Measurements from ENCODE around the gene SPATA19.

SPATA19 gene

DNA sequence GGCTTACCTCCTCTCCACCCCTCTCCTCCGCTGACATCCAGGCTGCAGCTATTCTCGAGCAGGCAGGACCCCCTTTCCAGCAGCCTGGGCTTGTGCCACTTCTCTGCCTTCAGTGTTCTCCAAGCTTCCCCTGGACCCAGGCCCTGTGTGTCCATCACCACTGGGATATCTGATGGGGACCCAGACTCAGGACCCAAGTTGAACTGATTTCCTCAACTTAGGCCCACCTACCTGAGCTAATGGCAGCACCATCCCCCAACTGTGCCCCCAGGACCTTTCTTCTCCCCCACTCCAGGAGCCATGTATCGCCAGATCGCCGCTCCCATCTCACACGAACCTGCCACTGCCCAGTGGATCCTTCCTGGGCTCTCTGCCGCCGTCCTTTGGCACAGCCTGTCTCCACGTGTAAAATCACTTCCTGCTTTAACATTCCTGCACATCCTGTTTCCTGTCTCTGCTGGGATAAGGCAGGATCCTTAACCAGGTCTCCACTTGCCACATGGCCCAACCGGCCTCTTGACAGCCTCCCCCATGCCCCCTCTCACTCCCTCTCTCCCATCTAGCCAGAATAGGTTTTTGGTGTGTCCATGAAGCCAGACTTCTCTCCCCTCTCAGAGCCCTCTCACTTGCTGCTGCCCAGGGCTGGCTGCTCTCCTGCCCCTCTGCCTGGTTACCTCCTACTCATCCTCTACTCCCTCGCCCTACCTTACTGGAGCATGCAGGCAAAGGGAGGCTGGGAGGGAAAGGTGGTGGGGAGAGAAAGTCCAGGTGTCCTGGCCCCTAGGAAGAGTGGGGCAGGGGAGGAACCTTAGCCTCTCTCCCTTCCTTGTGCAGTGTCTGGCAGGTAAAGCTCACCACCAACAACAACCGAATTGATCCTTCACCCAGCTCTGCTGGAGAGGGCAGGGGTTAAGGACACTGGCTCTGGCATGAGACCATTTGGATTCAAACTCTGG, 9.4 kb downstream of the SPATA19 start:
- DNase-seq (ENCODE audit: low read depth) = no peak
- H3K4me3 ChIP-seq (ENCODE audit: low read length) = no peak overlapping the region
- TF ChIP-seq, protein P1, sequence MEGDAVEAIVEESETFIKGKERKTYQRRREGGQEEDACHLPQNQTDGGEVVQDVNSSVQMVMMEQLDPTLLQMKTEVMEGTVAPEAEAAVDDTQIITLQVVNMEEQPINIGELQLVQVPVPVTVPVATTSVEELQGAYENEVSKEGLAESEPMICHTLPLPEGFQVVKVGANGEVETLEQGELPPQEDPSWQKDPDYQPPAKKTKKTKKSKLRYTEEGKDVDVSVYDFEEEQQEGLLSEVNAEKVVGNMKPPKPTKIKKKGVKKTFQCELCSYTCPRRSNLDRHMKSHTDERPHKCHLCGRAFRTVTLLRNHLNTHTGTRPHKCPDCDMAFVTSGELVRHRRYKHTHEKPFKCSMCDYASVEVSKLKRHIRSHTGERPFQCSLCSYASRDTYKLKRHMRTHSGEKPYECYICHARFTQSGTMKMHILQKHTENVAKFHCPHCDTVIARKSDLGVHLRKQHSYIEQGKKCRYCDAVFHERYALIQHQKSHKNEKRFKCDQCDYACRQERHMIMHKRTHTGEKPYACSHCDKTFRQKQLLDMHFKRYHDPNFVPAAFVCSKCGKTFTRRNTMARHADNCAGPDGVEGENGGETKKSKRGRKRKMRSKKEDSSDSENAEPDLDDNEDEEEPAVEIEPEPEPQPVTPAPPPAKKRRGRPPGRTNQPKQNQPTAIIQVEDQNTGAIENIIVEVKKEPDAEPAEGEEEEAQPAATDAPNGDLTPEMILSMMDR (conservative IDR thresholded peaks at IDR 0.05; ENCODE audit: low read length) = no peak

DNA sequence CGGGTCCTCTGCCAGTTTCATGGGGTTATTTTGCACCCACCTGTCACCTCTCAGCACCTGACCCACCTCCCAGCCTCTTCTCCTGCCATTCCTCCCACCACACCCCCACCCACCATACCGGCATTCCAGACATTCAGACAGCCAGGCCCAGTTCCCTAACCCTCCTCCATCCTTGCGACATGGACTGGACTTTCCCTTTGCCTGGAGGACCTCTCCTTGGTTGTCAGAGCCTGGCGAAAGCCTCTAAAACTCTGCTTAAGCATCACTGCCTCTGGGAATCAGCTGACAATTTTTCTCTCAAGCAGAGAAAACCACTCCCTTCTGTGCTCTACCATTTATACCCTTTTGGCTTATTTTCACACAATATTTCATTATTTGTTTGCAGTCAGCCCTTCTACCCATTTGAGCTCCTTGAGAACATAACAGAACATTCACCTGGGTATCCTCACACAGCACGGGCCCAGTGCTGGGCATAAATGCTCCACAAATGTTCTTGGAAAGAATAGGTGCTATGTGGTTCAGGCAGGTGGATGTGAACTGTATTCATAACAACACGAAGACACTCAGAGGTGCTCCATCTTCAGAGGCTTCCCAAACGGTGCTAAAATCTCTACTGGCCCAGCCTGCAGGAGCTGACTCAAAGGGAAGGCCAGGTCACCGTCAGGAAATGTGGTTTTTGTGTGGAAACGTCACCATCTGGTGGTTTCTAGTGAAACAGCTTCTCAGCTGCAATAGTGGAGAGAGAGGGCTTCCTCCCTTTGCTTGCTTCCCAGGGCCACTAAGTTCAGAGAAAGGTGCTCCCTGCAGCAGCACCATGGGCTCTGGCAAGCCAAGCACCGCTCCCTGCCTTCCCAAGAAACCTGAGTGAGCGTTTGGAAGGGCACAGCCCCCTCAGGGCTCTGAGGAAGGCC, 10.4 kb downstream of the SPATA19 start:
- TF ChIP-seq, protein P1 (conservative IDR thresholded peaks at IDR 0.05; ENCODE audit: low read length) = peak; percentile 69
- DNase-seq (ENCODE audit: low read depth) = peak; percentile 50
- H3K4me3 ChIP-seq (ENCODE audit: low read length) = no peak overlapping the region

DNA sequence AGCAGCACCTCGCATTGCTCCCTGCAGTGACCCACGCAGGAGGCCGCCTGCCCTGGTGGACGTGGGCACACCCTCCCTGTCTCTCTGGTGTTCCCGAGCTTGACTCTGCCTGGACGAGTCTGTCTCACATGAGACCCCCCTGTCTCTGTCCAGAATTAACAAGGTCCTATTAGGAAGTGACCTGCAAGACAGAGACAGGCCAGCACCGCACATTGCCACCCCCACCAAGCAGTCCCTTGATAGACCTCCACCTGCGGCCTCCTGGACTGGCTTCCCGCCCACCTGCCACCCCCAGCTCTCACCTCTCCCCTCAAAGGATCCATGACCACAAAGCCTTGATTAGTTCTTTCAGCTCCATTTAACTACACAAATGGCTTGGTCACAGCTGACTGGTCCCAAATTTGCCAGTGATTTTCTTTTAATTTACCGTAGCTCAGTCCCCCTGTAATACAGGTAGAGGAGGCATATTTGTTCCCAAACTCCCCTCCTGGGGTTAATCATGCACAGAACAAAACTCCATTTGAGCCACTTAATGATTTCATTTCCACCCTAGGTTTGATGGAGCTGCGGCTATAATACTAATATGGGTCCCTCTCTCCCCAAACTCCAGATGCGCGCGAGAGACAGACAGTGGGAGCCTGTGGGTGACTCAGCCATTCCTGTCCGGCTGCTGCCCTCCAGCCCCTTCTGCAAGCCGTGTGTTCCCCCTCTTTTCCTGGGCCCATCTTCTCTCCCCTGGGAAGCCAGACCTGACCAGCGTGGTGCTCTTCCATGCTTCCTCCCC, 11.2 kb downstream of the SPATA19 start:
- TF ChIP-seq, protein P1 (conservative IDR thresholded peaks at IDR 0.05; ENCODE audit: low read length) = no peak
- H3K4me3 ChIP-seq (ENCODE audit: low read length) = no peak overlapping the region
- DNase-seq (ENCODE audit: low read depth) = no peak

DNA sequence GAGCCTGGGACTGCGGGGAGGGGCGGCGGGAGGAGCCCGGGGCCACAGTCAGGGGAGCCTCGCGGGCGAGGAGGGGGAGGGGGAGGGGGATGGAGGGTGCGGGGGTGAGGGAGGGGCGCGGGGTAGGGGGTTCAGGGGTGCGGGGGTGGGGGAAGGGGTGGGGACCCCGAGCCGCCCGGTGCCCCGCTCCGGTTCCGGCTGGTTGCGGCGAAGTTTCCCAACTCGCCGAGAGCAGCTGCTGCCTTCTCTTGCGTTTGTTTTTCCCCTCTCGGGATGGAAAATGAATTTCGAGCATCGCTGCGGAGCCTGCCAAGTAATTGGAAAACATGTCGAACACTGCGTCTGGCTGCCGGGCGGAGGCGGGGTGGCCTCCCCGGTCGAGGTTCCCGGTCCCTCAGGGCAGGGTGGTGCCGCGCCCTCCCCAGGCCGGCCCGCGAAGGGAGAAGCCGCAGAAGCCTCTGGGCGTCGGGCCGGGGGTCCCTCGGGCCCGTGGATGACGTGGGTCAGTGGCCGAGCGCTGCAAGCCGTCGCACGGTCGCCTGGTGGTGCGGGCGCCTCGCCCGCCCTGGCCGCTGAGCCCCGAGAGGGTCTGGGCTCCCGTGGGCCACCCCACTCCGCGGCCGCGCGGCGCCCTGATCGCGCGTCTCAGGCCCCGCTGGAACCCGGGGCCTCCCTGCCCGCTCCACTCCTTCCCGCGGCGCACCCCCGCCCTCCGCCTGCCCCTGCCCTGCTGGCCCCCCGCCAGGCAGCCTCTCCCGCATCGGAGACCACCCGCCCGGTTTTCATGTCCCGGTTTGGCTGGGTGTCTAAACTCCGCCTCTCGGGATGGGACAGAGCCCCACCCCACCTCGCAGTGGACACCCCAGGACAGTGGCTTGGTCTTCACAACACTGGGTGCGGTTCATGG, 12.1 kb downstream of the SPATA19 start:
- no peak overlapping the region for H3K4me3 ChIP-seq (ENCODE audit: low read length)
- DNase-seq (ENCODE audit: low read depth) = no peak
- TF ChIP-seq, protein P1 (conservative IDR thresholded peaks at IDR 0.05; ENCODE audit: low read length) = no peak

DNA sequence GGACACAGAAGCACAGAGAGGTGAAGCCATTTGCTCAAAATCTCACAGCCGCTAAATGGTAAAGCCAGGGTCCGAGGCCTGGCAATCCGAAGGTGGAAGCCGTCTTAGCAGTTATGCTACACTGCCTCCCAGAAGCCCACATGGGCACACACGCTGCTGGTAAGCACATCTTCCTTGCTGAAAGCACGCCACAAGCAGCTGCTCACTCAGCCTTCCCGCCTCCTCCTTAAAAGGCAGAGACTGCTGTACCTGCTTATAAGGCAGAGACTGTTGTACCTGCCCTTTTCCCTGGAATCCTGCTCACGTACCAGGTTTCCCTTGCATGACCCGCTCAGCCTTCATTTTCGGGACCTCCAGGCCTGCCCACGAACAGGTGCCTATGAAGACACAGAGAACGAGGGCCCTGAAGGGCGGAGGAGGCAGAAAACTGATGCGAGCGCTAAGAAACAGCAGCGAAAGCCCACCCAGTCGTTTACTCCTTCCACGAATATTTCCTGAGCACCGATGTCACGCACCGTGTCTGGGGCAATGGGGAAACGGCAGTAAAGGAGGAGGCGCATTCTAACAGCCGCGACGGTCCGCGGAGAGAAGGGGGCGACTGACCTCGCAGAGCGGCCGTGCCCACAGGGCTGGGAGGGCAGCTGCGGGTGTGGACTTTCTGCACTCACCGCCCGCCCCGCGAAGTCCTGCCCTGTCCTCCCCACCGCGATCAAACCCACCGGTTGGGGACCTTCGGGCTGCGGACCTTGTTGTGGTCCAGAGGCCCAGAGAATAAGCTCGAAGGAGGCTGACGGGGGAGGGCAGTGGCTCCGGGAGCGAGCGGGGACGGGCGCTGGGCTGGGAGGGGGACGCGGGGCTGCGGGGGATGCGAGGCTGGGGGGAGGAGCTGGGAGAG, 13.0 kb downstream of the SPATA19 start:
- H3K4me3 ChIP-seq (ENCODE audit: low read length) = no peak overlapping the region
- TF ChIP-seq, protein P1 (conservative IDR thresholded peaks at IDR 0.05; ENCODE audit: low read length) = no peak
- no peak for DNase-seq (ENCODE audit: low read depth)
